ENCODE measurements around the gene ATXN2. TPM values are rescaled to one million over a fixed set of nuclear protein-coding genes. Genes with fewer than 3 reads are reported as not detected.

The ATXN2 gene
- total RNA-seq, 3 donors from 2014 or later = 36.6 to 66.2 (median 64.0) TPM

GRCh38 chr12:111451649-111452129 lies 147.4 kb downstream of the ATXN2 start:
- peak in 1 of 2 donors; percentile 15 for DNase-seq (ENCODE audit: low spot score in 2 of 2)
- intact Hi-C loops (cut with DNase I; ENCODE audit: low total_unique reads) = no loop called here
- TF ChIP-seq POLR2A (IDR thresholded peaks at IDR 0.05) (no peak), POLR2AphosphoS5 (IDR thresholded peaks at IDR 0.05) (no peak), CTCF (IDR thresholded peaks at IDR 0.05) (peak; percentile 87 to 88 (median 88))
- no peak overlapping the region for H3K27ac ChIP-seq
- no peaks in the 10 kb centered on the region for H3K27me3 ChIP-seq
- no peak overlapping the region for H3K4me3 ChIP-seq
- peaks cover 9% of the 10 kb centered on the region for H3K36me3 ChIP-seq
- H3K4me1 ChIP-seq = no peaks in the 10 kb centered on the region
- H3K9me3 ChIP-seq = no peaks in the 10 kb centered on the region

- peaks cover 9% of the 10 kb centered on the region for H3K36me3 ChIP-seq
- no peak for TF ChIP-seq POLR2A (IDR thresholded peaks at IDR 0.05)
- TF ChIP-seq CTCF (IDR thresholded peaks at IDR 0.05) = no peak
- no peak for TF ChIP-seq POLR2AphosphoS5 (IDR thresholded peaks at IDR 0.05)
- no peaks in the 10 kb centered on the region for H3K4me1 ChIP-seq
- H3K4me3 ChIP-seq = no peak overlapping the region
- H3K27ac ChIP-seq = no peak overlapping the region
- intact Hi-C loops (cut with DNase I; ENCODE audit: low total_unique reads) = no loop called here
- no peaks in the 10 kb centered on the region for H3K27me3 ChIP-seq
- DNase-seq (ENCODE audit: low spot score in 2 of 2) = no peak
- no peaks in the 10 kb centered on the region for H3K9me3 ChIP-seq
These were observed 147.9 kb downstream of the ATXN2 start for GRCh38 chr12:111451232-111451631.

- intact Hi-C loops (cut with DNase I; ENCODE audit: low total_unique reads) = no loop called here
- Histone ChIP-seq H3K4me3 (no peak overlapping the region), H3K36me3 (peaks cover 9% of the 10 kb centered on the region), H3K4me1 (no peaks in the 10 kb centered on the region), H3K27ac (peak overlapping the region in 1 of 2 donors; percentile 1), H3K9me3 (no peaks in the 10 kb centered on the region), H3K27me3 (no peaks in the 10 kb centered on the region)
- no peak for TF ChIP-seq POLR2AphosphoS5 (IDR thresholded peaks at IDR 0.05)
- TF ChIP-seq CTCF (IDR thresholded peaks at IDR 0.05) = no peak
- no peak for TF ChIP-seq POLR2A (IDR thresholded peaks at IDR 0.05)
- DNase-seq (ENCODE audit: low spot score in 2 of 2) = peak in 1 of 2 donors; percentile 8
These were observed 148.4 kb downstream of the ATXN2 start for GRCh38 chr12:111450676-111451075.

- H3K27ac ChIP-seq = peak overlapping the region in 1 of 2 donors; percentile 0
- H3K36me3 ChIP-seq = no peaks in the 10 kb centered on the region
- no peak for TF ChIP-seq POLR2AphosphoS5 (IDR thresholded peaks at IDR 0.05)
- TF ChIP-seq POLR2A (IDR thresholded peaks at IDR 0.05) = no peak
- TF ChIP-seq CTCF (IDR thresholded peaks at IDR 0.05) = no peak
- DNase-seq (ENCODE audit: low spot score in 2 of 2) = peak in 1 of 2 donors; percentile 13
- H3K9me3 ChIP-seq = no peaks in the 10 kb centered on the region
- H3K27me3 ChIP-seq = no peaks in the 10 kb centered on the region
- H3K4me1 ChIP-seq = peaks cover 0 to 4% of the 10 kb centered on the region in 2 donors
- intact Hi-C loops (cut with DNase I; ENCODE audit: low total_unique reads) = no loop called here
- H3K4me3 ChIP-seq = no peak overlapping the region
These were observed 150.0 kb downstream of the ATXN2 start for GRCh38 chr12:111448846-111449790.

GRCh38 chr12:111448266-111448830 lies 150.8 kb downstream of the ATXN2 start:
- TF ChIP-seq POLR2A (IDR thresholded peaks at IDR 0.05) = no peak
- TF ChIP-seq POLR2AphosphoS5 (IDR thresholded peaks at IDR 0.05) = no peak
- no peak for TF ChIP-seq CTCF (IDR thresholded peaks at IDR 0.05)
- no peaks in the 10 kb centered on the region for H3K27me3 ChIP-seq
- intact Hi-C loops (cut with DNase I; ENCODE audit: low total_unique reads) = no loop called here
- H3K36me3 ChIP-seq = no peaks in the 10 kb centered on the region
- no peaks in the 10 kb centered on the region for H3K9me3 ChIP-seq
- peak in 1 of 2 donors; percentile 11 for DNase-seq (ENCODE audit: low spot score in 2 of 2)
- H3K4me1 ChIP-seq = peaks cover 0 to 4% of the 10 kb centered on the region in 2 donors
- peak overlapping the region in 1 of 2 donors; percentile 0 for H3K27ac ChIP-seq
- no peak overlapping the region for H3K4me3 ChIP-seq

All from breast epithelium (tissue), 4 donors.